PC-9 (cell line): ENCODE results near the gene OR3A2. TPM values are rescaled to one million over a fixed set of nuclear protein-coding genes. Genes with fewer than 3 reads are reported as not detected.
"Not testable (repeated sequence)": the region's sequence is repeated elsewhere in the genome, so short reads cannot be mapped to it uniquely, and the experiment has no call there.

Experiments used
- BruUV-seq: library from RNA; stranded (reverse); fragments of 400-500 nt; replicated peaks from 2 replicates; lab custom pipeline; 2021; lab: Mats Ljungman, UMichigan
- CTCF ChIA-PET: fragments of 300-600 bp; sonication (Branson Sonifier 250); formaldehyde crosslinking; loops from one replicate; lab custom pipeline; 2022; ENCODE audit warnings: antibody characterized with exemption; lab: Charles Lee
- POLR2A ChIA-PET: fragments of 300-600 bp; sonication (Branson Sonifier 250); formaldehyde crosslinking; loops from one replicate; lab custom pipeline; 2022; ENCODE audit warnings: antibody characterized with exemption; ENCODE audit not compliant: unreplicated experiment; lab: Charles Lee
- DNase-seq, 2 experiments: peaks; one replicate each; pipeline versions ENCODE4 v3.0.0 to v3.0.0-alpha.2; 2015 to 2022; ENCODE audit warnings: mixed read lengths in 1 of 2
- H2AFZ ChIP-seq: fragments of 200-600 bp; sonication (generic); 2 replicates; pipeline ENCODE4 v1.8.1; 2017; ENCODE audit warnings: antibody characterized with exemption
- H3F3A ChIP-seq: fragments of 200-600 bp; sonication (generic); 2 replicates; pipeline ENCODE4 v1.8.1; 2017; ENCODE audit warnings: antibody characterized with exemption, mild to moderate bottlenecking, low read depth; ENCODE audit not compliant: insufficient read depth
- H3K27ac ChIP-seq: fragments of 200-600 bp; sonication (generic); 2 replicates; pipeline ENCODE4 v1.6.1; 2016; ENCODE audit warnings: mixed run types
- H3K27me3 ChIP-seq: fragments of 200-600 bp; sonication (generic); 2 replicates; pipeline ENCODE4 v1.6.1; 2016; ENCODE audit warnings: low read depth, mixed run types; ENCODE audit not compliant: insufficient read depth
- H3K36me3 ChIP-seq: fragments of 200-600 bp; sonication (generic); 2 replicates; pipeline ENCODE4 v1.6.1; 2016; ENCODE audit warnings: low read depth, mixed run types
- H3K4me1 ChIP-seq: fragments of 200-600 bp; sonication (generic); replicated peaks from 2 replicates; pipeline ENCODE4 v1.6.1; 2016; ENCODE audit warnings: mixed run types; ENCODE audit not compliant: insufficient read depth
- H3K4me2 ChIP-seq: fragments of 200-600 bp; sonication (generic); 2 replicates; pipeline ENCODE4 v1.6.1; 2017; ENCODE audit warnings: mixed run types
- H3K4me3 ChIP-seq: fragments of 200-600 bp; sonication (generic); 2 replicates; pipeline ENCODE4 v1.6.1; 2016; ENCODE audit warnings: mixed run types
- H3K79me2 ChIP-seq: fragments of 200-600 bp; sonication (generic); 2 replicates; pipeline ENCODE4 v1.6.1; 2017; ENCODE audit warnings: low read depth, mixed run types
- H3K9me2 ChIP-seq: fragments of 200-600 bp; sonication (generic); 2 replicates; pipeline ENCODE4 v1.8.1; 2017; ENCODE audit warnings: mild to moderate bottlenecking; ENCODE audit not compliant: insufficient read depth
- H3K9me3 ChIP-seq: fragments of 200-600 bp; sonication (generic); 2 replicates; pipeline ENCODE4 v1.8.1; 2016; ENCODE audit warnings: low read depth; ENCODE audit not compliant: insufficient read depth
- H4K20me1 ChIP-seq: fragments of 200-600 bp; sonication (generic); 2 replicates; pipeline ENCODE4 v1.8.1; 2017; ENCODE audit not compliant: insufficient read depth
- EZH2 ChIP-seq: fragments of 200-600 bp; sonication (generic); IDR thresholded peaks from 2 replicates; pipeline ENCODE4 v1.8.0; 2017; ENCODE audit warnings: antibody characterized with exemption, low read depth
- intact Hi-C: fragments of 100-400 bp; cut with micrococcal nuclease; formaldehyde crosslinking; loops from one replicate; pipeline ENCODE4 v1.10.0; 2022; ENCODE audit not compliant: unreplicated experiment
- total RNA-seq: library from RNA; stranded (reverse); gene quantifications from 2 replicates; pipeline ENCODE4 v1.2.3, GENCODE V29; 2021
- TF ChIP-seq, protein P1 (sequence below): fragments of 200-600 bp; sonication (generic); conservative IDR thresholded peaks from 2 replicates; pipeline ENCODE4 v1.6.1; 2017; ENCODE audit warnings: mixed run types, antibody characterized with exemption, mild to moderate bottlenecking, moderate library complexity

The OR3A2 gene
- total RNA-seq, 1 experiment from 2014 or later = not detected

GRCh38 chr17:3308603-3309002 is 77.5 kb downstream of the OR3A2 start:
- Histone ChIP-seq H3F3A (no peaks in the 10 kb centered on the region), H3K4me3 (no peak overlapping the region), H3K27ac (no peak overlapping the region), H3K79me2 (no peaks in the 10 kb centered on the region), H4K20me1 (no peaks in the 10 kb centered on the region; the same call in 1 of the 2 replicates), H2AFZ (no peak overlapping the region), H3K9me2 (no peaks in the 10 kb centered on the region), H3K4me1 (no peaks in the 10 kb centered on the region), H3K4me2 (no peak overlapping the region), H3K36me3 (no peaks in the 10 kb centered on the region), H3K27me3 (peaks cover 74% of the 10 kb centered on the region), H3K9me3 (no peaks in the 10 kb centered on the region)
- ChIA-PET CTCF (no interaction called here), POLR2A (no interaction called here)
- no peak for DNase-seq
- BruUV-seq = no TSS peak
- intact Hi-C loops = no loop called here
- TF ChIP-seq, protein P1, sequence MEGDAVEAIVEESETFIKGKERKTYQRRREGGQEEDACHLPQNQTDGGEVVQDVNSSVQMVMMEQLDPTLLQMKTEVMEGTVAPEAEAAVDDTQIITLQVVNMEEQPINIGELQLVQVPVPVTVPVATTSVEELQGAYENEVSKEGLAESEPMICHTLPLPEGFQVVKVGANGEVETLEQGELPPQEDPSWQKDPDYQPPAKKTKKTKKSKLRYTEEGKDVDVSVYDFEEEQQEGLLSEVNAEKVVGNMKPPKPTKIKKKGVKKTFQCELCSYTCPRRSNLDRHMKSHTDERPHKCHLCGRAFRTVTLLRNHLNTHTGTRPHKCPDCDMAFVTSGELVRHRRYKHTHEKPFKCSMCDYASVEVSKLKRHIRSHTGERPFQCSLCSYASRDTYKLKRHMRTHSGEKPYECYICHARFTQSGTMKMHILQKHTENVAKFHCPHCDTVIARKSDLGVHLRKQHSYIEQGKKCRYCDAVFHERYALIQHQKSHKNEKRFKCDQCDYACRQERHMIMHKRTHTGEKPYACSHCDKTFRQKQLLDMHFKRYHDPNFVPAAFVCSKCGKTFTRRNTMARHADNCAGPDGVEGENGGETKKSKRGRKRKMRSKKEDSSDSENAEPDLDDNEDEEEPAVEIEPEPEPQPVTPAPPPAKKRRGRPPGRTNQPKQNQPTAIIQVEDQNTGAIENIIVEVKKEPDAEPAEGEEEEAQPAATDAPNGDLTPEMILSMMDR = no peak
- TF ChIP-seq EZH2 = no peak

GRCh38 chr17:3298260-3298659 is 87.8 kb downstream of the OR3A2 start, which contains the start of gene OR3A1:
Gene OR3A1 (minus strand): TSS chr17:3298360. CDS start chr17:3292582, 5,778 bp downstream.
- Histone ChIP-seq H3K9me3 (no peaks in the 10 kb centered on the region), H3K79me2 (no peaks in the 10 kb centered on the region), H3K4me1 (no peaks in the 10 kb centered on the region), H2AFZ (no peak within 1 kb of the TSS), H3K9me2 (no peaks in the 10 kb centered on the region), H3K4me3 (no peak within 1 kb of the TSS), H3K36me3 (no peaks in the 10 kb centered on the region), H3K4me2 (no peak within 1 kb of the TSS), H3K27ac (no peak within 1 kb of the TSS), H3F3A (no peaks in the 10 kb centered on the region), H3K27me3 (peaks cover 36% of the 10 kb centered on the region), H4K20me1 (no peaks in the 10 kb centered on the region)
- ChIA-PET CTCF (no interaction called here), POLR2A (no interaction called here)
- intact Hi-C loops = no loop called here
- no peak for DNase-seq
- BruUV-seq = no TSS peak
- TF ChIP-seq, protein P1 = no peak
- no peak for TF ChIP-seq EZH2

GRCh38 chr17:3295632-3296031 is 90.5 kb downstream of the OR3A2 start:
- POLR2A ChIA-PET = no interaction called here
- 0 out of 2 replicates have a peak, but pooled peaks cover 2% of the 10 kb centered on the region for H3K9me2 ChIP-seq

DNA sequence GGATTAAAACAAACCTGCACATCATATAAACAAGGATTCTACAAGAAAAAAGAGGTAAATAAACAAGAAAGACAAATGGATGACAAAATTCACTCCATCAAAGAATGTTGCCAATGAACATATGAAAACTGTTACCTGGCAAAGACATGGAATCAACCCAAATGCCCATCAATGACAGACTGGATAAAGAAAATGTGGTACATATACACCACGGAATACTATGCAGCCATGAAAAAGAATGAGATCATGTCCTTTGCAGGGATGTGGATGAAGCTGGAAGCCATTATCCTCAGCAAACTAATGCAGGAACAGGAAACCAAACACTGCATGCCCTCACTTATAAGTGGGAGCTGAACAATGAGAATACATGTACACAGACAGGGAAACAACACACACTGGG is 92.6 kb downstream of the OR3A2 start:
- POLR2A ChIA-PET, H3K4me1 ChIP-seq, H3K4me3 ChIP-seq, H3K79me2 ChIP-seq, H3K27ac ChIP-seq, DNase-seq, H2AFZ ChIP-seq, H3K9me2 ChIP-seq, H3K4me2 ChIP-seq, H3F3A ChIP-seq, intact Hi-C loops, BruUV-seq, H3K9me3 ChIP-seq, CTCF ChIA-PET, H3K36me3 ChIP-seq, H4K20me1 ChIP-seq: not testable (repeated sequence)
- peaks cover 54% of the 10 kb centered on the region for H3K27me3 ChIP-seq

More at GRCh38 chr17:3295632-3296031, 90.5 kb downstream of the OR3A2 start:
- Histone ChIP-seq H3K27me3 (peaks cover 49% of the 10 kb centered on the region), H3K9me3 (no peaks in the 10 kb centered on the region), H3F3A (no peaks in the 10 kb centered on the region), H2AFZ (no peak overlapping the region), H3K27ac (no peak overlapping the region), H4K20me1 (no peaks in the 10 kb centered on the region), H3K4me2 (no peak overlapping the region), H3K4me1 (no peaks in the 10 kb centered on the region), H3K4me3 (no peak overlapping the region), H3K36me3 (no peaks in the 10 kb centered on the region), H3K79me2 (no peaks in the 10 kb centered on the region)
- DNase-seq = no peak
- TF ChIP-seq, protein P1 = no peak
- TF ChIP-seq EZH2 = no peak
- BruUV-seq = no TSS peak
- CTCF ChIA-PET = no interaction called here
- intact Hi-C loops = no loop called here
